A549 (cell line): ENCODE data around the gene GFOD2.

Experiments
- CTCF ChIP-seq: fragments of >200 bp; sonication (Bioruptor Twin); formaldehyde crosslinking; IDR thresholded peaks from 3 replicates; pipeline ENCODE4 v1.5.1; 2016
- POLR2A ChIP-seq: IDR thresholded peaks from 2 replicates; pipeline ENCODE4 v1.6.1; 2012; ENCODE audit warnings: mild to moderate bottlenecking, low read length

GRCh38 chr16:67653128-67653788 lies 65.9 kb downstream of the GFOD2 start:
- TF ChIP-seq CTCF: no peak
- TF ChIP-seq POLR2A: no peak
